ENCODE measurements around the gene SIN3B. TPM values are rescaled to one million over a fixed set of nuclear protein-coding genes. Genes with fewer than 3 reads are reported as not detected.

SIN3B gene
- total and polyA plus RNA-seq, 2 experiments from 2014 or later, result 14.9 to 18.7 TPM

DNA sequence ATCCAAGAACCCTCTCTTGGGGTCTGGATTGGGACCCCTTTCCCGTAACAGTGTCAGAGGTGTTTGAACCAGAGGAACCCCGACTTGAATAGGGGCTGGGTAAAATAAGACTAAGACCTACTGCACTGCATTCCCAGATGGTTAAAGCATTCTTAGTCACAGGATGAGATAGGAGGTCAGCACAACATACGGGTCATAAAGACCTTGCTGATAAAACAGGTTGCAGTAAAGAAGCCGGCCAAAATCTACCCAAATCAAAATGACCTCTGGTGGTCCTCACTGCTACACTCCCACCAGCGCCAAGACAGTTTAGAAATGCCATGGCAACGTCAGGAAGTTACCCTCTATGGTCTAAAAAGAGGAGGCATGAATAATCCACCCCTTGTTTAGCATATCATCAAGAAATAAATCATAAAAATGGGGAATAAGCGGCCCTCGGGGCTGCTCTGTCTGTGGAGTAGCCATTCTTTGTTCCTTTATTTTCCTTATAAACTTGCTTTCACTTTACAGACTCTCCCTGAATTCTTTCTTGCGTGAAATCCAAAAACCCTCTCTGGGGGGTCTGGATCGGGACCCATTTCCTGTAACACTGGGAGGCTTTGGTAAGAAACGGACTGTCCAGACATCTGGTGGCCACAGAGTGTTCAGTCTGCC lies 4.4 kb upstream of the SIN3B start:
- peak overlapping the region; percentile 82 for H3K4me2 ChIP-seq (ENCODE audit: unreplicated experiment)
- H3K36me3 ChIP-seq (ENCODE audit: low read depth), result no peaks in the 10 kb centered on the region
- H3K9me2 ChIP-seq (ENCODE audit: insufficient read depth), result no peaks in the 10 kb centered on the region
- DNase-seq, result peak; percentile 36
- peak overlapping the region; percentile 82 for H2AFZ ChIP-seq
- peak overlapping the region; percentile 34 for H3K27ac ChIP-seq
- no peak for TF ChIP-seq EZH2phosphoT487 (IDR thresholded peaks at IDR 0.05; ENCODE audit: insufficient read depth, low read depth)
- TF ChIP-seq EZH2 (IDR thresholded peaks at IDR 0.05; ENCODE audit: insufficient read depth, poor library complexity, severe bottlenecking), result no peak
- H3K4me3 ChIP-seq, result peak overlapping the region; percentile 62
- no peaks in the 10 kb centered on the region for H3K9me3 ChIP-seq (ENCODE audit: low read depth)
- H3K9ac ChIP-seq, result peak overlapping the region; percentile 52
- 8 to 10% methylated on average over 11 of the region's 11 CpGs for WGBS, 2 experiments (ENCODE audit: low coverage in 1 of 2, low lambda C conversion rate in 2 of 2, missing lambda C conversion rate in 2 of 2)
- peaks cover 18% of the 10 kb centered on the region for H3K4me1 ChIP-seq (ENCODE audit: insufficient read depth)
- peaks cover 17% of the 10 kb centered on the region for H3F3A ChIP-seq (ENCODE audit: insufficient read depth)
- H4K20me1 ChIP-seq (ENCODE audit: insufficient read depth), result no peaks in the 10 kb centered on the region
- in situ Hi-C loops (cut with MboI), result no loop called here
- H3K79me2 ChIP-seq (ENCODE audit: insufficient read depth), result peaks cover 6% of the 10 kb centered on the region
- H3K27me3 ChIP-seq (replicated peaks; ENCODE audit: insufficient read depth), result no peaks in the 10 kb centered on the region

DNA sequence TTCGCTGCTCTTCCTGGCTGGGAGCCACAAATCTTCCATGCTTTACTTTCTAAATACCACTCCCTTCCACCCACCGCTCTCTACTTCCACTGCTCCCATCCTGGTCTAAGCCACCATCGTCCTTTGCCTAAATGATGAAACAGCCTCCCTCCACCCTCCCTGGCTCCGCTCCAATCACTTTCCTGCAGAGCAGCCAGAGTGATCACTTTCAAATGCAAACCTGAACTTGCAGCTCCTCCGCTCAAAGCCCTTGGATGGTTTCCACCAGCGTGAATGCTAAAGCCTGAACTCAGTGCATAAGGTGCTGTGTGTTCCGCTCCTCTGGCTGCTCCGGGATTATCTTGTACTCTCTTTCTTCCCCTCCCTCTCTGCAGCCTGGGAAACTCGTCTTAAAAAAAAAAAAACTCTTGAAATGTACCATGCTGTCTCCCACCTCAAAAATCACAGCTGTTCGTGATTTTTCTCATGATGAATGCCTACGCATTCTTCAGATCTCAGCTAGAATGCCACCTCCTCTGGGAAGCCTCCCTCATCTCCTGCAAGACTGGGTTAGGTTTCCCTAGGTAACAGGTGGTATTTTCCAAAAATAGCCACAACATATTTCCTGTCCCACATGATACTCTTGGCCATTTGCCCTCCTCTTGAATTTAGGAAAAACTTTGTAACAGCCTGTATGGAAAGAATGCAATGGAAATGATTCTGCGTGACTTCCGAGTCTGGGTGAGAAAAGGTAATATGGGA lies 3.7 kb upstream of the SIN3B start:
- Histone ChIP-seq H3K27me3 (replicated peaks; ENCODE audit: insufficient read depth) (no peaks in the 10 kb centered on the region), H3K79me2 (ENCODE audit: insufficient read depth) (peaks cover 13% of the 10 kb centered on the region), H3K9me2 (ENCODE audit: insufficient read depth) (no peaks in the 10 kb centered on the region), H3F3A (ENCODE audit: insufficient read depth) (peaks cover 17% of the 10 kb centered on the region), H3K9ac (peak overlapping the region; percentile 52), H3K27ac (peak overlapping the region; percentile 34; the same call in 1 of the 2 replicates), H3K9me3 (ENCODE audit: low read depth) (no peaks in the 10 kb centered on the region), H2AFZ (peak overlapping the region; percentile 82), H3K36me3 (ENCODE audit: low read depth) (no peaks in the 10 kb centered on the region), H4K20me1 (ENCODE audit: insufficient read depth) (no peaks in the 10 kb centered on the region), H3K4me3 (peak overlapping the region; percentile 62), H3K4me1 (ENCODE audit: insufficient read depth) (peaks cover 22% of the 10 kb centered on the region), H3K4me2 (ENCODE audit: unreplicated experiment) (peak overlapping the region; percentile 82)
- in situ Hi-C loops (cut with MboI), result no loop called here
- TF ChIP-seq EZH2phosphoT487 (IDR thresholded peaks at IDR 0.05; ENCODE audit: insufficient read depth, low read depth) (no peak), EZH2 (IDR thresholded peaks at IDR 0.05; ENCODE audit: insufficient read depth, poor library complexity, severe bottlenecking) (no peak)
- peak; percentile 68 for DNase-seq
- WGBS, 2 experiments (ENCODE audit: low coverage in 1 of 2, low lambda C conversion rate in 2 of 2, missing lambda C conversion rate in 2 of 2), result 9 to 12% methylated on average over 13 of the region's 13 CpGs

DNA sequence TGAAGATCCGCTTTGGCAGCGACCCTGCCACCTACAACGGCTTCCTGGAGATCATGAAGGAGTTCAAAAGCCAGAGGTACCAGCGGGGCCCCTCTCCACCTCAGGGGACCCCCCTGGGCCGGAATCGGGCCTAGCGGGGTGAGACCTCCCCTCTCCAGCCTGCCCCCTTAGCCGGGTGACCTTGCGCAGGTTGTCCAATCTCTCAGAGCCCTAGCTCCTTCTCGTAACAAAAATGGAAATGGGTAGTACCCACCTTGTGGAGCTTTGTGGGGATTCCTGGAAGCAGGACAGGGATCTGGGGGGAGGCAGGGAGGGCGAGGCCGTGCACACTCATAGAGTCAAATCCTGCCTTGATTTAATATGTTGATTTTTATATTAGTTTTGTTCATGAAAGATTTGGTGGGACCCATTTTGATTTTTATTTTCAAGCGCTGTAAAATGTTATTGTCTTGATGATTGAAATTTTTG lies 658 bp downstream of the SIN3B start:
- peaks cover 17% of the 10 kb centered on the region for H3K4me1 ChIP-seq (ENCODE audit: insufficient read depth)
- H3K4me3 ChIP-seq, result peak overlapping the region; percentile 94
- H3K27ac ChIP-seq, result no peak overlapping the region
- peak overlapping the region; percentile 72 for H2AFZ ChIP-seq
- in situ Hi-C loops (cut with MboI), result no loop called here
- DNase-seq, result peak; percentile 37
- H3K9me2 ChIP-seq (ENCODE audit: insufficient read depth), result no peaks in the 10 kb centered on the region
- H3K9me3 ChIP-seq (ENCODE audit: low read depth), result no peaks in the 10 kb centered on the region
- H3F3A ChIP-seq (ENCODE audit: insufficient read depth), result peaks cover 12% of the 10 kb centered on the region
- peaks cover 23% of the 10 kb centered on the region for H3K79me2 ChIP-seq (ENCODE audit: insufficient read depth)
- H3K9ac ChIP-seq, result peak overlapping the region; percentile 87
- peaks cover 25% of the 10 kb centered on the region; the same call in 1 of the 2 replicates for H3K36me3 ChIP-seq (ENCODE audit: low read depth)
- no peaks in the 10 kb centered on the region for H3K27me3 ChIP-seq (replicated peaks; ENCODE audit: insufficient read depth)
- no peaks in the 10 kb centered on the region for H4K20me1 ChIP-seq (ENCODE audit: insufficient read depth)
- TF ChIP-seq EZH2phosphoT487 (IDR thresholded peaks at IDR 0.05; ENCODE audit: insufficient read depth, low read depth) (no peak), EZH2 (IDR thresholded peaks at IDR 0.05; ENCODE audit: insufficient read depth, poor library complexity, severe bottlenecking) (no peak)
- WGBS, 2 experiments (ENCODE audit: low coverage in 1 of 2, low lambda C conversion rate in 2 of 2, missing lambda C conversion rate in 2 of 2), result 13% methylated on average over 13 of the region's 13 CpGs
- peak overlapping the region; percentile 98 for H3K4me2 ChIP-seq (ENCODE audit: unreplicated experiment)

DNA sequence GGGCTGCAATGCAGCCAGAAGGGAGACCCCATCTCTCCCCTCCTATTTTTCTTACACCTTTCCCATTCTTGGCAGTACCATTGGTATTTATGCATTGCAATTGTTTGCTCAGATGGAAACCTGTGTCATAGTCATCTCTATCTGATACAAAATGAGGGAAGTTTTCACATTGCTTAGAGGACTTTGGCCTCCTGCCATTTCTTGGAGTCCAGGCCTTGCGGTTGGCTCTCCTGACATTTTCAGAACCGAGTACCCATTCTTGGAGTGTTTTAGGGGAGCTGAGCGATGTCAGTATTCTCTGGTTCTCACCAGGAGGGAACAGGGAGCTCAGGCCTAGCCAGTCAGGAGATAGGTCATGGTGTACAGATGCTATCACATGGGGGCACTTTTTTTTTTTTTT lies 1.5 kb downstream of the SIN3B start:
- Histone ChIP-seq H3K9me2 (ENCODE audit: insufficient read depth) (no peaks in the 10 kb centered on the region), H3K79me2 (ENCODE audit: insufficient read depth) (peaks cover 30% of the 10 kb centered on the region), H3F3A (ENCODE audit: insufficient read depth) (peaks cover 4% of the 10 kb centered on the region; the same call in 1 of the 2 replicates), H3K27ac (no peak overlapping the region), H3K27me3 (replicated peaks; ENCODE audit: insufficient read depth) (no peaks in the 10 kb centered on the region), H3K9ac (0 out of 2 replicates have a peak overlapping the region, but pooled peaks have one; percentile 87), H3K4me3 (peak overlapping the region; percentile 94), H3K36me3 (ENCODE audit: low read depth) (peaks cover 29% of the 10 kb centered on the region; the same call in 1 of the 2 replicates), H3K4me2 (ENCODE audit: unreplicated experiment) (peak overlapping the region; percentile 98), H3K9me3 (ENCODE audit: low read depth) (no peaks in the 10 kb centered on the region), H4K20me1 (ENCODE audit: insufficient read depth) (no peaks in the 10 kb centered on the region), H3K4me1 (ENCODE audit: insufficient read depth) (peaks cover 8% of the 10 kb centered on the region), H2AFZ (no peak overlapping the region)
- in situ Hi-C loops (cut with MboI), result no loop called here
- no peak for TF ChIP-seq EZH2 (IDR thresholded peaks at IDR 0.05; ENCODE audit: insufficient read depth, poor library complexity, severe bottlenecking)
- no peak for TF ChIP-seq EZH2phosphoT487 (IDR thresholded peaks at IDR 0.05; ENCODE audit: insufficient read depth, low read depth)
- WGBS, 2 experiments (ENCODE audit: low coverage in 1 of 2, low lambda C conversion rate in 2 of 2, missing lambda C conversion rate in 2 of 2), result 82 to 83% methylated on average over 3 of the region's 3 CpGs
- peak; percentile 35 for DNase-seq

Data from GM23248 (cell line).